Epithelial cell of alveolus of lung (primary cell): ENCODE data around the gene CHRNA9. TPM values are rescaled to one million over a fixed set of nuclear protein-coding genes. Genes with fewer than 3 reads are reported as not detected.

Source experiments
- total RNA-seq: library from RNA; depleted of rRNA; stranded (reverse); fragments of >200 nt; gene quantifications from 2 replicates; pipeline ENCODE4 v1.2.1, GENCODE V29; 2015

Gene CHRNA9
- total RNA-seq, result 0.13 and 4.6 TPM in 2 replicates

GRCh38 chr4:40334591-40335524 is at the start of gene CHRNA9:
Gene CHRNA9, plus strand, starts transcription at chr4:40335333. Its CDS starts 135 bp downstream, at chr4:40335468.

Other genes with a start within 250 kb of the CHRNA9 start
- under 0.01 TPM in 1 of 2 replicates, not detected in the other for gene RHOH, start 138.3 kb upstream of the CHRNA9 start, total RNA-seq